Measurements from ENCODE around the gene MAPRE2. TPM values are rescaled to one million over a fixed set of nuclear protein-coding genes. Genes with fewer than 3 reads are reported as not detected.
"Not testable (repeated sequence)": the region's sequence is repeated elsewhere in the genome, so short reads cannot be mapped to it uniquely, and the experiment has no call there.

Gene MAPRE2
- total RNA-seq, 6 donors from 2014 or later: 21.2 to 35.5 (median 27.8) TPM

GRCh38 chr18:35163014-35163539 is 121.9 kb downstream of the MAPRE2 start:
- TF ChIP-seq EP300 (IDR thresholded peaks at IDR 0.05) (no peak), CTCF (IDR thresholded peaks at IDR 0.05) (no peak), POLR2A (IDR thresholded peaks at IDR 0.05) (no peak), POLR2AphosphoS5 (IDR thresholded peaks at IDR 0.05) (no peak)

DNA sequence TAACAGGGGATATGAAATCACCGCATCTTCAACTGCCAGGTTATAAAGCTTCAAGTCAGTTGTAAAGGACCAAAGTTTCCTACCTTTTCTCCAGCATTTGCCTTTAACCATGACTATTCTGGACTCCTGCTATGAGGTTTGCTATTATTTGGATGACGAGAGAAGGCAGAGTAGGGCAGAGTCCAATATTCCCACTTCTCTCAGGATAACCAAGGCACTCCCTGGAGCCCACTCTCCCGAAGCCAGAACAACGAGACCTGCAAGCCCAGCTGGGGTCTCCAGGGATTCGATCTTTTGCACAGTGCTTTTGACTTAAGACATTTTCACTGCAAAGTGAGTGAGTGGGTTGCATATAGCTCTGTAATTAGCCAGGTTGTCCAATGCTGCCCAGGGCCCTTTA is 122.5 kb downstream of the MAPRE2 start:
- ATAC-seq (ENCODE audit: low FRiP score in 2 of 2): peak in 1 of 2 donors; percentile 18
- 91 to 96% methylated on average over 5 of the region's 5 CpGs for WGBS, 2 donors

More at GRCh38 chr18:35163014-35163539, 121.9 kb downstream of the MAPRE2 start:
- Histone ChIP-seq H3K4me3 (no peak overlapping the region), H3K9me3 (no peaks in the 10 kb centered on the region), H3K27me3 (no peaks in the 10 kb centered on the region), H3K36me3 (no peaks in the 10 kb centered on the region), H3K27ac (no peak overlapping the region), H3K4me1 (no peaks in the 10 kb centered on the region)
- no peak for DNase-seq
- no peak for ATAC-seq (ENCODE audit: low FRiP score in 2 of 2)

GRCh38 chr18:35164133-35164532 is 122.9 kb downstream of the MAPRE2 start:
- no peak for DNase-seq
- H3K36me3 ChIP-seq: no peaks in the 10 kb centered on the region
- WGBS, 2 donors: 71 to 76% methylated on average over 6 of the region's 6 CpGs
- H3K27ac ChIP-seq: no peak overlapping the region
- H3K27me3 ChIP-seq: no peaks in the 10 kb centered on the region
- no peak overlapping the region for H3K4me3 ChIP-seq
- TF ChIP-seq EP300 (IDR thresholded peaks at IDR 0.05): no peak
- TF ChIP-seq POLR2AphosphoS5 (IDR thresholded peaks at IDR 0.05): no peak
- TF ChIP-seq POLR2A (IDR thresholded peaks at IDR 0.05): no peak
- no peak for TF ChIP-seq CTCF (IDR thresholded peaks at IDR 0.05)
- ATAC-seq (ENCODE audit: low FRiP score in 2 of 2): peak in 1 of 2 donors; percentile 66
- H3K9me3 ChIP-seq: no peaks in the 10 kb centered on the region
- no peaks in the 10 kb centered on the region for H3K4me1 ChIP-seq

More for the DNA sequence above, 122.5 kb downstream of the MAPRE2 start:
- TF ChIP-seq CTCF (IDR thresholded peaks at IDR 0.05) (no peak), POLR2AphosphoS5 (IDR thresholded peaks at IDR 0.05) (no peak), POLR2A (IDR thresholded peaks at IDR 0.05) (no peak), EP300 (IDR thresholded peaks at IDR 0.05) (no peak)
- H3K27me3 ChIP-seq: no peaks in the 10 kb centered on the region
- no peaks in the 10 kb centered on the region for H3K9me3 ChIP-seq
- no peaks in the 10 kb centered on the region for H3K36me3 ChIP-seq
- no peak overlapping the region for H3K27ac ChIP-seq
- H3K4me3 ChIP-seq: no peak overlapping the region
- no peak for DNase-seq
- no peaks in the 10 kb centered on the region for H3K4me1 ChIP-seq

- H3K27ac ChIP-seq: no peak overlapping the region
- no peak for TF ChIP-seq POLR2AphosphoS5 (IDR thresholded peaks at IDR 0.05)
- TF ChIP-seq POLR2A (IDR thresholded peaks at IDR 0.05): no peak
- no peak for TF ChIP-seq EP300 (IDR thresholded peaks at IDR 0.05)
- no peak for TF ChIP-seq CTCF (IDR thresholded peaks at IDR 0.05)
- H3K9me3 ChIP-seq: no peaks in the 10 kb centered on the region
- DNase-seq: no peak
- no peaks in the 10 kb centered on the region for H3K27me3 ChIP-seq
- WGBS, 2 donors: 80 to 81% methylated on average over 6 of the region's 6 CpGs
- no peaks in the 10 kb centered on the region for H3K36me3 ChIP-seq
- H3K4me3 ChIP-seq: no peak overlapping the region
- peaks cover 0 to 4% (median 0%) of the 10 kb centered on the region in 4 donors for H3K4me1 ChIP-seq
- no peak for ATAC-seq (ENCODE audit: low FRiP score in 2 of 2)
Measured at GRCh38 chr18:35167332-35167731, 126.1 kb downstream of the MAPRE2 start.

GRCh38 chr18:35167857-35168256 is 126.6 kb downstream of the MAPRE2 start:
- H3K9me3 ChIP-seq: no peaks in the 10 kb centered on the region
- no peak overlapping the region for H3K4me3 ChIP-seq
- H3K27ac ChIP-seq: no peak overlapping the region
- DNase-seq (no peak), ATAC-seq (ENCODE audit: low FRiP score in 2 of 2) (no peak)
- no peaks in the 10 kb centered on the region for H3K27me3 ChIP-seq
- H3K36me3 ChIP-seq: no peaks in the 10 kb centered on the region
- peaks cover 0 to 7% (median 0%) of the 10 kb centered on the region in 4 donors for H3K4me1 ChIP-seq
- TF ChIP-seq CTCF (IDR thresholded peaks at IDR 0.05) (no peak), POLR2AphosphoS5 (IDR thresholded peaks at IDR 0.05) (no peak), POLR2A (IDR thresholded peaks at IDR 0.05) (no peak), EP300 (IDR thresholded peaks at IDR 0.05) (no peak)

DNA sequence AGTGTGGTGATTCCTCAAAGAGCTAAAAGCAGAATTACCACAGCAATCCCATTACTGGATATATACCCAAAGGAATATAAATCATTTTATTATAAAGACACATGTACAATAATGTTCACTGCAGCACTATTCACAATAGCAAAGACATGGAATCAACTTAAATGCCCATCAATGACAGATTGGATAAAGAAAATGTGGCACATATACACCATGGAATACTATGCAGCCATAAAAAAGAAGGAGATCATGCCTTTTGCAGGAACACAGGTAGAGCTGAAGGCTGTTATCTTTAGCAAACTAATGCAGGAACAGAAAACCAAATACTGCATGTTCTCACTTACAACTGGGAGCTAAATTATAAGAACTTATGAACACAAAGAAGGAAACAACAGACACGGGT is 129.1 kb downstream of the MAPRE2 start:
- H3K27me3 ChIP-seq; H3K4me3 ChIP-seq; DNase-seq; ATAC-seq (ENCODE audit: low FRiP score in 2 of 2); H3K4me1 ChIP-seq; H3K36me3 ChIP-seq; H3K9me3 ChIP-seq; H3K27ac ChIP-seq: not testable (repeated sequence)
- 81 to 96% methylated on average over 1 of the region's 1 CpG for WGBS, 2 donors

All from upper lobe of left lung (tissue), 6 donors.